GM19468 (cell line): Measurements from ENCODE around the gene FAM200A.
A peak's percentile ranks its signal among the peaks of the same experiment; 100 is the strongest.
"Not testable (repeated sequence)": the region's sequence is repeated elsewhere in the genome, so short reads cannot be mapped to it uniquely, and the experiment has no call there.

Experiments
- ATAC-seq: cut with Tn5 transposase; IDR thresholded peaks from one replicate; pipeline ENCODE4 v1.9.1; 2021; ENCODE audit warnings: mild to moderate bottlenecking, moderate library complexity, moderate number of reproducible peaks; ENCODE audit not compliant: unreplicated experiment; ENCODE audit errors: extremely low read depth

Gene FAM200A

DNA sequence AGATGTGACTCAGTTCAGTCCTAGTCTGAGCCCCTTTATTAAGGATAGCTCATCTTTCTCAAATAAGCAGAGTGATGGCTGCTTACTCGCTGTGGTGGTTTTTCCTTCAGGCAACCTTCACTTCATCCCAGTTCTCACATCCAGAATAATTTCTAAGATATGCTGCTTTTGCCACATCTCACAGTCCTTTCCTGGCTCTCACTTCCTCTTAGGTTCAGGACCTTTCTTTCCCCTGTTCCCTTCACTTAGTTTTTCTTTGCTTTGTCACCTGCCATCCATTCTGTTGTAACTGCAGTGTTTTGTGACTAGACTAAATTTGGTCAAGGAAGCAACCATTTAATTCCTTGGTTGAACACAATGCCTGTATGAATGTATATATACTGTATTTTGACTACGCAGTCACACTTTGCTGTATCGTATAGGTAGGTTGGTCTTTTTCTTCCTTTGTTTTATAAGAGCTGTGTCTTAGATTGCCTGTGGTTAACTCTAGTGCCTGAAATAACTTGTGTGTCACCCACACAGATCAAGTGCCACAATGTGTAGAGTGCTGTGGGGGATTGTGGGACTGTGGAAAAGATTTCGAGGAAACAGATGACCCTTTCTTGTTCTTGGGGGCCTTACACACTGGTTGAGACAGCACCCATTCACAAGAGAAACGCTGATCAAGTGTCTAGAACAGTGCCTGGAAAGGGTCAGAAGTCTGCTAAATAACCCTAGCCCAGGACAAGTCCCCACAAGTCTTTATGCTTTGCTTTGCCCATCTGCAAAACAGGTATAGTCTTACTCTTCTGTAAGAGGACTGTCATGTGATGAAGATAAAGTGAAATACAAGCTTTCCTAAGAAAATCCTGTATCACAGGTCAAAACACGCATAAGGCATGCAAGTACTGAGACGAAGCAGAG, 9.2 kb upstream of the FAM200A start:
- no peak for ATAC-seq

DNA sequence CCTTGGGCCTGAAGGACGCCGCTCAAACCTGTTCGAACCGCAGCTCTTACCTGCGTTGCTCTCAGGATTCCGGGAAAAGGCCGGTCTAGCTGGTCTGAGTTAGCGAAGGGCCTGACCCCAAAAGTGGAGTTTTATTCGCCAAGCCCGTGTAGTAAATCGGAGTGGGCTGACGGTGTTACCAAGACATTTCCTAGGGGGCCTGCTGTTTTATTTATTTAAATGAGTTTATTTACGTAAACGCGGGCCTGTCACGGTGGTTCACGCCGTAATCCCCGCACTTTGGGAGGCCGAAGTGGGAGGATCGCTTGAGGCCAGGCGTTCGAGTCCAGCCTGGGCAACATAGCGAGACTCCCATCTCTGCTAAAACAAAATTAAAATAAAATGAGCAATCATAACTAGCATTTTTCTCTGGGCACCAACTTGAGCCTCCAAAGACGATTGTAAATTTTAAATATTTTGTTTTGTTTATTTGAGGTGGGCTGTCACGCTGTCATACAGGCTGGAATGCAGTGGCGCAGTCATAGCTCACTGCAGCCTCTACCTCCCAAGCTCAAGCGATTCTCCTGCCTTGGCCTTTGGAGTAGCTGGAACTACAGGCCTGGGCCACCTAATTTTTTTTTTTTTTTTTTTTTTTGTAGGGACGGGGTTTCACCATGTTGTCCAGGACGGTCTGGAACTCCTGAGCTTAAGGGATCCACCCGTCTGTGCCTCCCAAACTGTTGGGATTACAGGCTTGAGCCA, 7.4 kb upstream of the FAM200A start:
- ATAC-seq = no peak

DNA sequence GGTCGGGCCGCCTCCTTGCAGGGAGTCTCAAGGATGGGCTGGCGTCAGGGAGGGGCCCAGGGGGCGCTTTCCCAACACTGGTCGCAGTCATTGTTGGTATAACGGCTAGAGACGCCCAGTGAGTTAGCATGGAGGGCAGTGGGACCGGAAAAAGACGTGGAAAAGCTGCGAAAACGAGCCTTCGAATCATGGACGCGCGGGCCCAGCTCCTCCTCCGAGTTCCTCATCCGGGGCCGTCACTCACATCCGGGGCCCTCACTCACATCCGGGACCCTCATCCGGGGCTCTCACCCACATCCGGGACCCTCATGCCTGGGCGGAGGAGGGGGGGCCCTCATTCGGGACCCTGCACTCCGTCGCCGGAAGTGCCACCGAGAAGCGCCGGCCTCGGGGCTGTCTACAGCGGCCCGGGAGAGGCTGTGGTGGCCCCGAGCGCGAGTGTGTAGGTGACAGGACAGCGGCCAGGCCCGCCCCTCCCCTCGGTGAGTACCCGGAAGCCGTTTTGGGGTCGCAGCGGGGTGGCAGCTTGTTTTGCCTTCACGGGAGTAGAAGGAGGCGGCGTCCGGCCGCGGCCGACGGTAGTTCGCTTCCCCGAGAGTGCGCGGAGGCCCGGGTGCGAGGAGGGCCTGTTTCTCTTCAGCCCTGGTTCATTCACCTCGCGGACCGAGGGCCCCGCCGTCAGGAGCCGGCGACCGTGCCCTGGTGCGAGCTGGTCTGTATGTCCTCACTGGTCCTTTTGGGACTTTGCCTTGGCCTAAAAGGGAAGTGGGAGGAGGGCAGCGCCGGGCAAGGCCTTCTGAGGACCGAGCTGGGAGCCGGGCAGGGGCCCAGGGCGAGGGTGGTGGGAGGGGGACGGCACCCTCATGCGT, 6.6 kb upstream of the FAM200A start, which contains the start of gene ZNF655:
ZNF655 (plus strand) TSS at position 337 of the 869 bp plus-strand sequence. CDS start 1,918 bp downstream, outside the sequence.
- ATAC-seq = peak; percentile 53

DNA sequence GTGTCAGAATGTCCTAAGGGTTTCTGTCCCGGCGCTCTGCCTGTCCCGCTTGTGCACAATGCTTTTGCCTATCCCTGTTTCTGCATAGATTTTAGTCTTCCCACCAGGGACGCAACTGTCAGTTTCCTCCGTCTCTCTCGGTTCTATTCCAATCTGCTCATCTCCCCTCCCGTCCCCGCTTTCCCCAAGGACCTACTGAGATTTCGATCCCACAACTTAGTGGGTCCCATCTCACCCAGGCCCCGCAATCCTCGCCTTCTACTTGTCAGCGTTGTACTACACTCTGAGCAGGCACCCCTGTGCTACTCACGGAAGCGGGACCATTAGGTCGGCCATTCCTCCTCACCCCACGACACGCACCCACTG, 6.0 kb upstream of the FAM200A start:
- ATAC-seq = no peak

DNA sequence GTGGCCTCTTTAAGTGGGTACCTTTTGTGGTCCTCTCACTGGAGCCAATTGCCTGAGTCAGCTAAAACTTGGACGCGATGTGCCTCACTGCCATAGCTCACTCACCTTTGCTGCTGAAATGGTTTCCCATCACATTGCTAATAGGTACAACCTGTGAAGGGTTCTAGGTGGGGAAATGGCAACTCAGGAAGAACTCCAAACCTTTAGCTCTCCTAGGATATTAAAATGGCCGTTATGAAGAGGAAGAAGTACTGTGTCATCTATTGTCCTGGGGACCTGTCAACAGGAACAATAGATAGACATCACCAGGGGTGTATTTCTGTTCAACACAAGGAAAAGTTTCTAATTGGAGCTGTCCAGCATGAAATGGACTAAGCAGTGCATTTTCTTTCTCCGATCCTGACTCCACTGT, 5.3 kb upstream of the FAM200A start:
- ATAC-seq = no peak

DNA sequence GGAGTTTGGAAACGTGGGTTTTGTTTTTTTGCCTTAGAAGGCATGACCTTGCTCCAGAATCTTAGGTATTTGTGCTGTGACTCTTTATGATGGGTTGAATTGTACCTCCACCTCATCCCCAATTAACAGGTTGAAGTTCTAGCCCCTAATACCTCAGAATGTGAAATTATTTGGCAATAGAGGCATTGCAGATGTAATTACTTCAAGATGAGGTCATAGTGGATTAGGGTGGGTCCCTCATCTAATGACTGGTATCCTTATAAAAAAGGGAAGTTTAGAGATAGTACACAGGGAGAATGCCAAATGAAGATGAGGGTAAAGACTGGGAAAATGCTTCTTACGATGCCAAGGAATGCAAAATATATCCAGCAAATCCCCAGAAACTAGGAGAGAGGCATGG, 3.0 kb upstream of the FAM200A start:
- ATAC-seq = no peak

DNA sequence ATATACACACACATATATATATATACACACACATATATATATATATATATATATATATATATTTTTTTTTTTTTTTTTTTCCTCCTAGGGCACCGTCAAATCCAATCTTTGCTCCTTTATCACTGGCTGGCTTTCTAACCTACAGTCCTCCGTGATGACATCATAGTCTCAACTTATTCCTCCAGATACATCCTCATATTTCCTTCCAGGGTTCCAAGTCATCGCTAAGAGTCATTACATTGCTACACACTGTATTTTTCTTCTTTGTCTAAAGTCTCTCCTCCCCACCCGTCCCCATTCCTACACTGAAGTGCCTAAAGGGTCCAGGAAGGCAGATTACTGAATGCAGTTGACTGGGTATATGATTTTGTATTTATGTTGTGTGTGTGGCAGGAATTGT, 1.1 kb upstream of the FAM200A start:
- ATAC-seq = no peak

DNA sequence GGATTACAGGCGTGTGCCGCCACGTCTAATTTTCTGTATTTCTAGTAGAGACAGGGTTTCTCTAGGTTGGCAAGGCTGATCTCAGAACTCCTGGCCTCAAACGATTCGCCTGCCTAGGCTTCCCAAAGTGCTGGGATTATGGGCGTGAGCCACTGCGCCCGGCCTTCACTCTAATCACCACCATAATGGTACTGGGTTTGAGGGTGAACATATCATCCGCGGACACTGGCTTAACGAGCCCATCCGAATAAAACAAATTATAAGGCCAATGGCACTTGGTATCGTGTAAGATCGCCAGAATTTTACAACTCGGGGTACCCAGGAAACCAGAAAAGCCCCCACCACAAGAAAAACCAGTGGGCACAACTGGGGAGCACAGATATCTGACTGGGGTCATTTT, 580 bp downstream of the FAM200A start:
- ATAC-seq = no peak

DNA sequence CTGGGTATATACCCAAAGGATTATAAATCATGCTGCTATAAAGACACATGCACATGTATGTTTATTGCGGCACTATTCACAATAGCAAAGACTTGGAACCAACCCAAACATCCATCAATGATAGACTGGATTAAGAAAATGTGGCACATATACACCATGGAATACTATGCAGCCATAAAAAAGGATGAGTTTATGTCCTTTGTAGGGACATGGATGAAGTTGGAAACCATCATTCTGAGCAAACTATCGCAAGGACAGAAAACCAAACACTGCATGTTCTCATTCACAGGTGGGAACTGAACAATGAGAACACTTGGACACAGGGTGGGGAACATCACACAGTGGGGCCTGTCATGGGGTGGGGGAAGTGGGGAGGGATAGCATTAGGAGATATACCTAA, 2.4 kb downstream of the FAM200A start:
- not testable (repeated sequence) for ATAC-seq

DNA sequence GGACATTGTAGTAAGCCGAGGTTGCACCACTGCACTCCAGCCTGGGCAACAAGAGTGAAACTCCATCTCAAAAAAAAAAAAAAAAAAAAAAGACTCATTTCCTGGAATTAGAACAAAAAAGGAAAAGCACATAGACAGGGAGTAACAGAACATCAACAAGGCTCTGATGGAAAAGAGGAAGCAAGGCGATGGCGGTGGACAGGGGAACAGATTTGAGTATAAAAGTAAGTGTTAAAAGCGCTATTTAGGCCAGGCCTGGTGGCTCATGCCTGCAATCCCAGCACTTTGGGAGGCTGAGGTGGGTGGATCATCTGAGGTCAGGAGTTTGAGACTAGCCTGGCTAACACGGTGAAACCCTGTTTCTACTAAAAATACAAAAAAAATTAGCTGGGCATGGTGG, 6.6 kb downstream of the FAM200A start:
- not testable (repeated sequence) for ATAC-seq

DNA sequence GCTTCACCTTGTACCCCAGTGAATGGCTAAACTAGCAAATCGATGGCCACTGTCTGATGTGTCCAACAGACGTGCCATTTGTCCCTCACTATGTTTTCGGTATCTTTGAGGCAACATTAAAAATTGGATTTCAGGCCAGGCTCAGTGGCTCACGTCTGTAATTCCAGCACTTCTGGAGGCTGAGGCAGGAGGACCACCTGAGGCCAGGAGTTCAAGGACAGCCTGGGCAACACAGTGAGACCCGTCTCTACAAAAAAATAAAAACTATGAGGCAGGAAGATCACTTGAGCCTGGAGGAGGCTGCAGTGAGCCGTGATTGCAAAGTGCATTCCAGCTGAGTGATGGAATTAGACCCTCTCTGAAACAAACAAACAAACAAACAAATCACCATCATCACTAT, 8.0 kb downstream of the FAM200A start:
- ATAC-seq = no peak

DNA sequence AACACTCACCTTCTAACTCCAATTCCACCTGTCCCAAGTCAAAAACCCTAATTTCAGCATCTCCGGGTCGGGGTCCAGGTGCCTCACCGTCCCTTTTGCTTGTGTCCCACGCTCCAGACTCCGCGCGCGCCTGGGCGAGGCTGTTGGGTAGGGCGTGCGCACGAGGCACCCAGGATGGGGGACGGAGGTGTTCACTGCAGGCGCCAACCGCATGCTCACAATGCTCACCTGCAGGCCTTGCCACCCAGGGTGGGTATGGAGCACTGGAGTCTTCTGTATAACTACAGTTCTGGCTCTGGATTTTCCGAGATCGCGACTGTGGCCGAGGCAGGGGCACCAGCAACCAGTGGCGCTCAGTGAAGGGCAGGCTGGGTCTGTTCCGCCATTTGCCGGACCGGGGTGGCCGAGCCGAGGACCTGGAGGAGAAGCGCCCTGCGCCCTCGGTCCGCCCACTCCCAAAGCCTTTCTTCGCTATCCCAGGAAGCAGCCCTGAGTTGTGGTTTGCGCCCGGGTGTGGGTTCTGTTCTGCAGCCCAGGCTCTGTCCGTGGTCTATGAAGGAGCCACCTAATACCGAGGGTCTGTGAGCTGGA, 8.7 kb downstream of the FAM200A start:
- ATAC-seq = no peak

DNA sequence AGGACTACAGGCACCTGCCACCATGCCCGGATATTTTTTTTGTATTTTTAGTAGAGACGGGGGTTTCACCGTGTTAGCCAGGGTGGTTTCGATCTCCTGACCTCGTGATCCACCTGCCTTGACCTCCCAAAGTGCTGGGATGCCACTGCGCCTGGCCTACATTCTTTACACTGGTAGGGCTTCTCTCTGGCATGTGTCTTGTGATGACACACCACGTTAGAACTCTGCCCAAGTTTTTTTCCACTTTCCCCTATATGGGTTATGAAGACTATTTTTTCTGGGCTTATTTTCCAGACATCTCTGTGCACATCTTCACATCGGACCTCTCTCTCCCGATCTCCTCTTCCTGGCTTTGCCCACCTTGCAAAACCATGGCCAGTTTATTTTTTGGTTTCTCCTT, 10.7 kb downstream of the FAM200A start:
- ATAC-seq = no peak

DNA sequence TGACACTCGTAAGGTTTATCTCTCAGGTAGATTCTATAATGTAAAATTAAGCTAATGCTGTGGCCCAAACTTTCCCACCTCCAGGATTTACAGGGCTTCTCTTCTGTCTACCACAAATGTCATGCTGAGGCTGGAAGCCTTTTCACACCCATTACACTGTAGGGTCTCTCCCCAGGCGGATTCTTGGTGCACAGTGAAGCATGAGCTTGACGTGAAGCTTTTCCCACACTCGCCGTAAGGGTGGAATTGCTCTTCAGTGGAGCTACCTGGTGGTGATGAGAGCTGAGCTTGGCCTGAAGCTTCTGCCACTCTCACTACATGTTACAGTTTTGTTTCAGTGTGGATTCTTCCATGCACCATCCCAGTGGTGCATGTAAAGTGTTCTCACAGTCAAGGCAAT, 11.4 kb downstream of the FAM200A start:
- ATAC-seq = no peak

DNA sequence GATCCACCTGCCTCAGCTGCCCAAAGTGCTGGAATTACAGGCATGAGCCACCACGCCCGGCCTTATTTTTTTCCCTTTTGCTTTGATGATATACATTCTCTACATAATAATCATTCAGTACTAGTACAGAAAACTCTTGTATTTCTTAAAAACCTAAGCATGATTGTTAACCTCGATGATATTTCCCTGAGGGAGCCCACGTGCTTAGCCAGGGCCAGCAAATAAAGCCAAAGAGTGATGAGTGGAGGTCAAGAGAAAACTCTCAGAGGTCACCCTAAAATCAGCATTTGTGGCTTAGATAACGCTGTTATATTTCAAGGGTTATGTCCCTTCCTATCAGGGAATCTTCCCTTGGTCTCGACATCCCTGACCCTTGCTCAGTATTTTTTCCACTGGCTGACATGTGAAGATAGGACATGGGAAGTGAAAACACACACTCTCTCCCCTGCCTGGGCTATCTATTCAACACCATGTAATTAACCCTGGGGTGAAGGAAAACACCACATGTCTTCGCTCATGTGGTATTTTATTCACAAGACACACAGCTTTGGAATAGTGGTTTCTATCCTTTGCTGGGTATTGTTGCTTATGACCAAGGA, 12.6 kb downstream of the FAM200A start:
- ATAC-seq = no peak

DNA sequence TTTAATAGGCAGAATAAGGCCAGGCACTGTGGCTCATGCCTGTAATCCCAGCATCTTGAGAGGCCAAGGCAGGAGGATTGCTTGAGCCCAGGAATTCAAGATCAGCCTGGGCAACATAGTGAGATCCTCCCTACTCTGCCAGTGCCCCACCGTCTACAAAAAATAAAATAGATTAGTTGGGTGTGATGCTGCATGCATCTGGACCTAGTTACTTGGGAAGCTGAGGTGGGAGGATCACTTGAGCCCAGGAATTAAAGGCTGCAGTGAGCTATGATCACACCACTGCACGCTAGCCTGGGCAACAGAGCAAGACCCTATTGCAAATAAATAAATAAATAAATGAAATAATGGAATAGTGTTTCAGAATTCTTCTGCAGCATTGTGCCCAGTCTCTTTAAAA, 16.2 kb downstream of the FAM200A start:
- ATAC-seq = no peak

DNA sequence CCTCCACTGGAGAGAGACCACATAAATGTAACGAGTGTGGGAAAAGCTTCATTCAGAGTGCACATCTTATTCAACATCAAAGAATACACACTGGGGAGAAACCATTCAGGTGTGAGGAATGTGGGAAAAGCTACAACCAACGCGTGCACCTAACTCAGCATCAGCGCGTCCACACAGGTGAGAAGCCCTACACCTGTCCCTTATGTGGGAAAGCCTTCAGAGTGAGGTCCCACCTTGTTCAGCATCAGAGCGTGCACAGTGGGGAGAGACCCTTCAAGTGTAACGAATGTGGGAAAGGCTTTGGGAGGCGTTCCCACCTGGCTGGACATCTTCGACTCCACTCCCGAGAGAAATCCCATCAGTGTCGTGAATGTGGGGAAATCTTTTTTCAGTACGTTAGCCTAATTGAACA, 20.6 kb downstream of the FAM200A start:
- no peak for ATAC-seq

DNA sequence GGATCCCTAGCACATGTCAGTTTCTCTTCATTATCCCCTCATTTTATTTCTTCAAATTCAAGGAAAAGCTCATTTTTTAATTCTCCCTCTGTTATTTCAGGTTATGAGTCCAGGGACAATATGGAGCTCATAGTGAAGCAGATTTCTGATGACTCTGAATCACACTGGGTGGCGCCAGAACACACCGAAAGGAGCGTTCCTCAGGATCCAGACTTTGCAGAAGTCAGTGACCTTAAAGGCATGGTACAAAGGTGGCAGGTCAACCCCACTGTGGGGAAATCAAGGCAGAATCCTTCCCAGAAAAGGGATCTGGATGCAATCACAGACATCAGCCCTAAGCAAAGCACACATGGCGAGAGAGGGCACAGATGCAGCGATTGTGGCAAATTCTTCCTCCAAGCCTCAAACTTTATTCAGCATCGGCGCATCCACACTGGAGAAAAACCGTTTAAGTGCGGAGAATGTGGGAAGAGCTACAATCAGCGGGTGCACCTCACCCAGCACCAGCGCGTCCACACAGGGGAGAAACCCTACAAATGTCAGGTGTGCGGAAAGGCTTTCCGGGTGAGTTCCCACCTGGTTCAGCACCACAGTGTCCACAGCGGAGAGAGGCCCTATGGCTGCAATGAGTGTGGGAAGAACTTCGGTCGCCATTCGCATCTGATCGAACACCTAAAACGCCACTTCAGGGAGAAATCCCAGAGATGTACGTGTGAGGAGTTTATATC, 26.0 kb downstream of the FAM200A start:
- ATAC-seq = no peak

DNA sequence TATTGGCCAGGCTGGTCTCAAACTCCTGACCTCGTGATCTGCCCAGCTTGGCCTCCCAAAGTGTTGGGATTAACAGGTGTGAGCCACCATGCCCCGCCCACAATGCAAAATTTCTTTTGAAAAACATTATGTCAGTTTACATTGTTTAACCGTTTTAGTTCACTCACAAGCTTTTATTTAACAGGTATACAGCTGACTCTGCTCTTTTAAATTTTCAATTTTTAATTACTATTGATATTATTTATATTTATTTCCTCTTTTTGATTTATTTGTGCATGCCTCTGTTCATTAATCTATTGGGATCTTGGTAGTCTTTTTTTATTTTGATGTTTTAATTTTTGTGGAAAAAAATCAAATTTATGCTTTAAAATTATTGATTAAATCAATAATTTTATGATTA, 30.5 kb downstream of the FAM200A start:
- ATAC-seq = no peak
